Fibroblast of pulmonary artery (primary cell): ENCODE measurements around the gene OR1E2.
"Not testable (repeated sequence)": the region's sequence is repeated elsewhere in the genome, so short reads cannot be mapped to it uniquely, and the experiment has no call there.

Experiments
- DNase-seq: peaks from one replicate; pipeline ENCODE4 v3.0.0-alpha.2; 2010; ENCODE audit warnings: low read depth
- H3K4me3 ChIP-seq: replicated peaks from 2 replicates; pipeline ENCODE4 v1.5.1; 2011; ENCODE audit warnings: low read depth, mild to moderate bottlenecking, control low read depth, low read length, moderate library complexity
- CTCF ChIP-seq: IDR thresholded peaks from 2 replicates; pipeline ENCODE4 v1.5.1; 2011; ENCODE audit warnings: mild to moderate bottlenecking, control low read depth, low read length, inconsistent platforms; ENCODE audit errors: missing control alignments

OR1E2 gene

DNA sequence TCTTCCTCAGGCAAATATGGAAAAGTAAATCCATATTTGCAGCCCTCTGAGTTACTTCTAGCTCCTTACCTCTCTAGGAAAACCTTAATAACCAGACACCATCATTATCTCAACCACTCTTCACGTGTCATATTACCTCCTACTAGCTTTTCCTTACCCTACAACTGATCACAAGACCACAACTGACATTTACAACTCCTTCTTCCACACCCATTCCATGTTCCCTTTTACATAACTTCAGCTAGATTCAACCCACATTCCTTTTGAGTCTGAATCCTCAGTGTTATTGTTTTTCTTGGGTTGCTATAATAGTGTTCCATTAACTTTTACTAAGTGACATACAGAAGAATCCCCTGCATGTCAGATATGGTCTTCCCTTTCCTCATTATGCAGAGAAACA lies 4.7 kb upstream of the OR1E2 start:
- DNase-seq, result no peak
- no peak overlapping the region for H3K4me3 ChIP-seq
- no peak for TF ChIP-seq CTCF

DNA sequence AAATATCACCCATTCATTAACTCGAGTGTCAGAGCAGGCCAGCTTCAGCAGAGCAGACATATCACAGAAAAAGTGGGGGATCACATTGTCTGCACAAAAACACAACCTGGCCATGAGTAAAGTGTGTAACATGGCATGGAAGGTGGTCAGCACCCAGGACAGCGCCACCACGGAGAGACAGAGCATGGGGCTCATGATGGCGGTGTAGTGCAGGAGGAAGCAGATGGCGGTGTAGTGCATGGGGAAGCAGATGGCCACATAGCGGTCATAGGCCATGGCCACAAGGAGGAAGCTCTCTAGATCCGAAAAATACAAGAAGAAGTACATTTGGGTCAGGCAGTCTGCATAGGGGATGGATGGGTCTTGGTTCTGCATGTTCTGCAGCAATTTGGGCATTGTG lies 426 bp downstream of the OR1E2 start:
- DNase-seq, H3K4me3 ChIP-seq: not testable (repeated sequence)

- H3K4me3 ChIP-seq, result no peak overlapping the region
- TF ChIP-seq CTCF, result no peak
- DNase-seq, result no peak
Measured at GRCh38 chr17:3418222-3418621, 15.4 kb downstream of the OR1E2 start.

GRCh38 chr17:3415610-3416009 lies 18.0 kb downstream of the OR1E2 start:
- TF ChIP-seq CTCF, result no peak
- DNase-seq, result no peak
- no peak overlapping the region for H3K4me3 ChIP-seq

- DNase-seq, result not testable (repeated sequence)
Measured at GRCh38 chr17:3412216-3412615, 21.4 kb downstream of the OR1E2 start.

GRCh38 chr17:3411070-3411469 lies 22.6 kb downstream of the OR1E2 start, which contains the start of gene OR3A3:
Gene OR3A3 (plus strand): TSS chr17:3411370.
- TF ChIP-seq CTCF, result no peak
- DNase-seq, result no peak
- no peak within 1 kb of the TSS for H3K4me3 ChIP-seq

More at GRCh38 chr17:3412216-3412615, 21.4 kb downstream of the OR1E2 start:
- not testable (repeated sequence) for H3K4me3 ChIP-seq

GRCh38 chr17:3403856-3404255 lies 29.8 kb downstream of the OR1E2 start:
- not testable (repeated sequence) for H3K4me3 ChIP-seq, DNase-seq

GRCh38 chr17:3401786-3402185 lies 31.9 kb downstream of the OR1E2 start:
- DNase-seq, result no peak
- TF ChIP-seq CTCF, result no peak

DNA sequence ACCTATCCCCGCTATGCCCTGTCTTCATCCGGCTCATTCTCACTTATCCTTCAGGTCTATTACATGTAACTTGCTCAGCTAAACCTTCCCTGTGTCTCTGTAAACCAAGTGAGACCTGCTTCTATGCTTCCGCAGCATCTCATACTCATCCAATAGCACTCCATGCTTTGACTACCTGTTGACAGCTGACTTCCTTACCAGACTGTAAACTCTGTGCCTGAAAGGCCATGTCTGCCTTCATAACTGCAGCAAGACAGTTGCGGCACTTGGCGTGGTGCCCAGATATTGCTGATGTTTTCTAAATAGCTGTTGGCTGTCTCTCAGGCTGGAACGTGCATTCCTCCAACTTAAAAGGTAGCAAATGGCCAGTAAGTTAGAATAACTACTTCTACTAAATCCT lies 33.6 kb downstream of the OR1E2 start:
- no peak for TF ChIP-seq CTCF
- no peak overlapping the region for H3K4me3 ChIP-seq
- DNase-seq, result peak; percentile 1

More at GRCh38 chr17:3401786-3402185, 31.9 kb downstream of the OR1E2 start:
- no peak overlapping the region for H3K4me3 ChIP-seq
